A549 (cell line): ENCODE data around the gene DLX5.
"Not testable (repeated sequence)": the region's sequence is repeated elsewhere in the genome, so short reads cannot be mapped to it uniquely, and the experiment has no call there.

ENCODE experiments used
- CBX8 ChIP-seq: fragments of 200-600 bp; sonication (generic); IDR thresholded peaks from 2 replicates; pipeline ENCODE4 v1.6.1; 2016
- TF ChIP-seq, protein P1 (sequence below): fragments of 200-600 bp; sonication (generic); IDR thresholded peaks from 2 replicates; pipeline ENCODE4 v1.6.1; 2016; ENCODE audit warnings: antibody characterized with exemption, mild to moderate bottlenecking, moderate library complexity
- TF ChIP-seq, protein P2 (sequence below): fragments of >200 bp; sonication (Bioruptor Twin); formaldehyde crosslinking; IDR thresholded peaks from 3 replicates; pipeline ENCODE4 v1.5.1; 2016

DNA sequence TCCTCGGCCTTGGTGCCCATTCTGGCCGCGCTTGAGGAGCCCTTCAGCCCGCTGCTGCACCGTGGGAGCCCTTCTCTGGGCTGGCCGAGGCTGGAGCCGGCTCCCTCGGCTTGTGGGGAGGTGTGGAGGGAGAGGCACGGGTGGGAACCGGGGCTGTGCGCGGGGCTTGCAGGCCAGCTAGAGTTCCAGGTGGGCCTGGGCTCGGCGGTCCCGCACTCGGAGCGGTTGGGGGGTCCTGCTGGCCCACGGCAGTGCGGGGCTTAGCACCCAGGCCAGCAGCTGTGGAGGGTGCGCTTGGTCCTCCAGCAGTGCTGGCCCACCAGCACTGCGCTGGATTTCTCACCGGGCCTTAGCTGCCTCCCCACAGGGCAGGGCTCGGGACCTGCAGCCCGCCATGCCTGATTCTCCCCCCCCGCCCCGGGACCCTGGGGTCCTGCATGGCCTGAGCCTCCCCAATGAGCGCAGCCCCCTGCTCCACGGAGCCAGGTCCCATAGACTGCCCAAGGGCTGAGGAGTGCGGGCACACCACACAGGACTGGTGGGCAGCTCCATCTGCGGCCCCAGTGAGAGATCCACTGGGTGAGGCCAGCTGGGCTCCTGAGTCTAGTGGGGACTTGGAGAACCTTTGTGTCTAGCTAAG, 9.7 kb upstream of the DLX5 start:
- TF ChIP-seq, protein P1, sequence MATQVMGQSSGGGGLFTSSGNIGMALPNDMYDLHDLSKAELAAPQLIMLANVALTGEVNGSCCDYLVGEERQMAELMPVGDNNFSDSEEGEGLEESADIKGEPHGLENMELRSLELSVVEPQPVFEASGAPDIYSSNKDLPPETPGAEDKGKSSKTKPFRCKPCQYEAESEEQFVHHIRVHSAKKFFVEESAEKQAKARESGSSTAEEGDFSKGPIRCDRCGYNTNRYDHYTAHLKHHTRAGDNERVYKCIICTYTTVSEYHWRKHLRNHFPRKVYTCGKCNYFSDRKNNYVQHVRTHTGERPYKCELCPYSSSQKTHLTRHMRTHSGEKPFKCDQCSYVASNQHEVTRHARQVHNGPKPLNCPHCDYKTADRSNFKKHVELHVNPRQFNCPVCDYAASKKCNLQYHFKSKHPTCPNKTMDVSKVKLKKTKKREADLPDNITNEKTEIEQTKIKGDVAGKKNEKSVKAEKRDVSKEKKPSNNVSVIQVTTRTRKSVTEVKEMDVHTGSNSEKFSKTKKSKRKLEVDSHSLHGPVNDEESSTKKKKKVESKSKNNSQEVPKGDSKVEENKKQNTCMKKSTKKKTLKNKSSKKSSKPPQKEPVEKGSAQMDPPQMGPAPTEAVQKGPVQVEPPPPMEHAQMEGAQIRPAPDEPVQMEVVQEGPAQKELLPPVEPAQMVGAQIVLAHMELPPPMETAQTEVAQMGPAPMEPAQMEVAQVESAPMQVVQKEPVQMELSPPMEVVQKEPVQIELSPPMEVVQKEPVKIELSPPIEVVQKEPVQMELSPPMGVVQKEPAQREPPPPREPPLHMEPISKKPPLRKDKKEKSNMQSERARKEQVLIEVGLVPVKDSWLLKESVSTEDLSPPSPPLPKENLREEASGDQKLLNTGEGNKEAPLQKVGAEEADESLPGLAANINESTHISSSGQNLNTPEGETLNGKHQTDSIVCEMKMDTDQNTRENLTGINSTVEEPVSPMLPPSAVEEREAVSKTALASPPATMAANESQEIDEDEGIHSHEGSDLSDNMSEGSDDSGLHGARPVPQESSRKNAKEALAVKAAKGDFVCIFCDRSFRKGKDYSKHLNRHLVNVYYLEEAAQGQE, result not testable (repeated sequence)
- TF ChIP-seq, protein P2, sequence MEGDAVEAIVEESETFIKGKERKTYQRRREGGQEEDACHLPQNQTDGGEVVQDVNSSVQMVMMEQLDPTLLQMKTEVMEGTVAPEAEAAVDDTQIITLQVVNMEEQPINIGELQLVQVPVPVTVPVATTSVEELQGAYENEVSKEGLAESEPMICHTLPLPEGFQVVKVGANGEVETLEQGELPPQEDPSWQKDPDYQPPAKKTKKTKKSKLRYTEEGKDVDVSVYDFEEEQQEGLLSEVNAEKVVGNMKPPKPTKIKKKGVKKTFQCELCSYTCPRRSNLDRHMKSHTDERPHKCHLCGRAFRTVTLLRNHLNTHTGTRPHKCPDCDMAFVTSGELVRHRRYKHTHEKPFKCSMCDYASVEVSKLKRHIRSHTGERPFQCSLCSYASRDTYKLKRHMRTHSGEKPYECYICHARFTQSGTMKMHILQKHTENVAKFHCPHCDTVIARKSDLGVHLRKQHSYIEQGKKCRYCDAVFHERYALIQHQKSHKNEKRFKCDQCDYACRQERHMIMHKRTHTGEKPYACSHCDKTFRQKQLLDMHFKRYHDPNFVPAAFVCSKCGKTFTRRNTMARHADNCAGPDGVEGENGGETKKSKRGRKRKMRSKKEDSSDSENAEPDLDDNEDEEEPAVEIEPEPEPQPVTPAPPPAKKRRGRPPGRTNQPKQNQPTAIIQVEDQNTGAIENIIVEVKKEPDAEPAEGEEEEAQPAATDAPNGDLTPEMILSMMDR, result not testable (repeated sequence)
- not testable (repeated sequence) for TF ChIP-seq CBX8
